CD4-positive, alpha-beta T cell treated with Interleukin-4 for 4 hours (primary cell): Measurements from ENCODE around the gene OGN.

Experiments used
- DNase-seq: peaks from one replicate; pipeline ENCODE4 v3.0.0-alpha.2; 2020

OGN gene

GRCh38 chr9:92402826-92403745 is 1.3 kb downstream of the OGN start:
- no peak for DNase-seq

GRCh38 chr9:92402360-92402759 is 2.0 kb downstream of the OGN start:
- DNase-seq, result no peak

- no peak for DNase-seq
Observed at GRCh38 chr9:92397853-92398252, 6.5 kb downstream of the OGN start.

GRCh38 chr9:92395617-92396016 is 8.8 kb downstream of the OGN start:
- no peak for DNase-seq

GRCh38 chr9:92393686-92394085 is 10.7 kb downstream of the OGN start:
- DNase-seq, result no peak

- no peak for DNase-seq
Observed at GRCh38 chr9:92392690-92393089, 11.7 kb downstream of the OGN start.

- no peak for DNase-seq
Observed at GRCh38 chr9:92385953-92386352, 18.4 kb downstream of the OGN start.

- no peak for DNase-seq
Observed at GRCh38 chr9:92385477-92385876, 18.9 kb downstream of the OGN start.

- DNase-seq, result no peak
Observed at GRCh38 chr9:92385001-92385400, 19.4 kb downstream of the OGN start.

- no peak for DNase-seq
Observed at GRCh38 chr9:92384375-92384774, 20.0 kb downstream of the OGN start.

- no peak for DNase-seq
Observed at GRCh38 chr9:92381775-92382174, 22.6 kb downstream of the OGN start.

GRCh38 chr9:92380603-92381002 is 23.8 kb downstream of the OGN start:
- no peak for DNase-seq

- DNase-seq, result peak; percentile 15
Observed at GRCh38 chr9:92378865-92379560, 25.4 kb downstream of the OGN start.

GRCh38 chr9:92377876-92378275 is 26.5 kb downstream of the OGN start:
- DNase-seq, result no peak

- DNase-seq, result no peak
Observed at GRCh38 chr9:92373167-92373566, 31.2 kb downstream of the OGN start.

- no peak for DNase-seq
Observed at GRCh38 chr9:92369075-92369474, 35.3 kb downstream of the OGN start.

GRCh38 chr9:92360083-92360482 is 44.3 kb downstream of the OGN start:
- DNase-seq, result no peak

- DNase-seq, result no peak
Observed at GRCh38 chr9:92359394-92359995, 44.9 kb downstream of the OGN start.

GRCh38 chr9:92353051-92353450 is 51.3 kb downstream of the OGN start:
- no peak for DNase-seq

GRCh38 chr9:92350740-92351133 is 53.6 kb downstream of the OGN start:
- DNase-seq, result no peak

- no peak for DNase-seq
Observed at GRCh38 chr9:92349771-92350739, 54.3 kb downstream of the OGN start.

- DNase-seq, result no peak
Observed at GRCh38 chr9:92345582-92345981, 58.8 kb downstream of the OGN start.
